Hypothalamus (tissue), 51 donors: Measurements from ENCODE around the gene CLCN1.
"Not testable (repeated sequence)": the region's sequence is repeated elsewhere in the genome, so short reads cannot be mapped to it uniquely, and the experiment has no call there.

Source experiments
- DNase-seq, 51 donors: peaks; one replicate each; lab custom pipeline; 2025; lab: John Stamatoyannopoulos, UW

The CLCN1 gene

DNA sequence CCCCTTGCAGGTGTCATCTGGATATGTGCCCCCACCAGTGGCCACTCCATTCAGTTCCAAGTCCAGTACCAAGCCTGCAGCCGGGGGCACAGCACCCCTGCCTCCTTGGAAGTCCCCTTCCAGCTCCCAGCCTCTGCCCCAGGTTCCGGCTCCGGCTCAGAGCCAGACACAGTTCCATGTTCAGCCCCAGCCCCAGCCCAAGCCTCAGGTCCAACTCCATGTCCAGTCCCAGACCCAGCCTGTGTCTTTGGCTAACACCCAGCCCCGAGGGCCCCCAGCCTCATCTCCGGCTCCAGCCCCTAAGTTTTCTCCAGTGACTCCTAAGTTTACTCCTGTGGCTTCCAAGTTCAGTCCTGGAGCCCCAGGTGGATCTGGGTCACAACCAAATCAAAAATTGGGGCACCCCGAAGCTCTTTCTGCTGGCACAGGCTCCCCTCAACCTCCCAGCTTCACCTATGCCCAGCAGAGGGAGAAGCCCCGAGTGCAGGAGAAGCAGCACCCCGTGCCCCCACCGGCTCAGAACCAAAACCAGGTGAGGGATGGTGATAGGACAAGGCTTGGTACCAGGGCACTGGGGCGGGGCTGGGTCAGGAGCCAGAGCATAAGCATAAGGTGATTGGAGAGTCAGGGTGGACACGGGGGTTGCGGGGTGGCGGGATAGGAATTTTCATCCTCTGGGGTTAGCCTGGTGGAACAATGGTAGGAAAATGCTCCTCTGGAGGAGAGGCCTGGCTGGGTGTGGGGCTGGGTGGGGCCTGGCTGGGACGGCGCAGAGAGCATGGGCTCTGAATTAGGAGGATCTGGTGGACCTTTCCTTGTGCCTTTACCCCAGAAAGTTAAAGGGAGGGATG lies 67.1 kb downstream of the CLCN1 start:
- no peak for DNase-seq

DNA sequence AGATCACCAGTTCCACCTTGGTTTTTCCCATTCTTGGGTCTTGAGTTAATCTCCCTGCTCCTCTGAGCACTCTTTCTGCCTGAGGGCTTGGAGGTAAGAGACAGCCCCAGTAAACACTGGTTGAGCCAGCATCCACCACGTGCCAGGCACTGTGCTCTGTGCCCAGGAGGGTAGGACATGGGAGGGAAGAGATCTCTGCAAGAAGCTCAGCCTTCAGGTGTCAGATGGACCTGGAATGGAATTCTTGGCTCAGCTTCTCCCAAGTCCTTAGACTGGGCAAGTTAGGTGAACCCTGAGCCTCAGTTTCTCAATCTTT lies 67.7 kb downstream of the CLCN1 start:
- DNase-seq = no peak

DNA sequence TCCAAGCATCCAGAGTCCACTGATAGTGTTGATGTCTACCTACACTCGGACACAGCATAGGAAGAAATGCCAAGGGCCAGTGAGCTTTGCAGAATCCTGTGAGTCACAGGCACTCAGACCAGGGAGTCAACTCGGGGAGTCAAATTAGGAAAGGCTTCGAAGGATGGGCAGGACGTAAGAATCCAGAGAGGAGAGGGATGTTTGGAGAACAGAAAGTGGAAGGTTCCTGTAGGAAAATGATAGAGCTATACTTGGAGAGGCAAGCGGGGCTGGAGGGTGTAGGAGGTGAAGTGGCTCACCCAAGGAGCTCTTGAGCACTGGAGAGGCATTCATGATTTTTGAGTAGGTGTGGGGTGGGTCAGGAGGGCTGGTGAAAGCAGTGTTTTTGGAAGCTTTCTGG lies 68.2 kb downstream of the CLCN1 start:
- DNase-seq = no peak

DNA sequence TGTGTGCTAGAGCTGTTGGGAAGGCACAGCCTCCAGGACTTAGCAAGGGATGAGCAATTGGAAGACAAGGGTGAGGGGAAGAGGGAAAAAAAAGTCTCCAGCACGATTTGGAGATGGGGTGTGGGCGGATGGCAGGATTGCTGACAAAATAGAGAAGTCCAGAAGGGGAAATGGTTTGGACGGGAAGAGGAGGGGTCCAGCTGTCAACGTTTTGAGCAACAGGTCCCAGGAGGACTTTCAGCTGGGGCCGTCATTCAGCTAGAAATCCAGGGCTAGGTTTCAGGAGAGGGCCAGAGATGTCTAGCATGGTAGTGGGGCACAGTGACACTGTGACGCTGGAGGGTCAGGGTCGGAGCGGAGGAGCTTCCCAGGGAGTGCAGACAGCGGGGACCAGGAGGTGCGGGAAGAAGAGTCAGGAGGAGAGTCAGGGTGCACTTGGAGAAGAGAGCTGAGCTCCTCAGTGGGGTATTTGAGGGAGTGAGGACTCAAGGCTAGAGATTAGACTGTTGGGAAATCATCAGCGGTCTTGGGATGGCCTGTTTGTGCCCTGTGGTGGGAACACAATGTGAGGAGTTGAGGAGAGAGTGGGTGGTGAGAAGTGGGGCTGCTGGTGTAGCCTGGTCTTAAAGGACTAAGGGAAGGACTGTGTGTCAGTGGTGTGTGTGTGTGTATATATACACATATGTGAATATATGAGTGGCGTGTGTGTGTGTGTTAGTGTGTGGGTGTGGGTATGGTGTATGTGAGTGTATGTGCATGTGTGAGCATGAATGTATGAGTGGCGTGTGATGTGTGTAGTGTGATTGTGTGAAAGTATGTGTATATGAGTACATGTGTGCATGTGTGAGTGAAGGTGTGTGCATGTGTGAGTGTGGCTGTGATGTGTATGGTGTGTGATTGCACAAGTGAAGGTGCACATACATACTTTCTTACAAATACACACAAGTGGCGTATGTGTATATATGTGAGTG lies 69.0 kb downstream of the CLCN1 start:
- no peak for DNase-seq

DNA sequence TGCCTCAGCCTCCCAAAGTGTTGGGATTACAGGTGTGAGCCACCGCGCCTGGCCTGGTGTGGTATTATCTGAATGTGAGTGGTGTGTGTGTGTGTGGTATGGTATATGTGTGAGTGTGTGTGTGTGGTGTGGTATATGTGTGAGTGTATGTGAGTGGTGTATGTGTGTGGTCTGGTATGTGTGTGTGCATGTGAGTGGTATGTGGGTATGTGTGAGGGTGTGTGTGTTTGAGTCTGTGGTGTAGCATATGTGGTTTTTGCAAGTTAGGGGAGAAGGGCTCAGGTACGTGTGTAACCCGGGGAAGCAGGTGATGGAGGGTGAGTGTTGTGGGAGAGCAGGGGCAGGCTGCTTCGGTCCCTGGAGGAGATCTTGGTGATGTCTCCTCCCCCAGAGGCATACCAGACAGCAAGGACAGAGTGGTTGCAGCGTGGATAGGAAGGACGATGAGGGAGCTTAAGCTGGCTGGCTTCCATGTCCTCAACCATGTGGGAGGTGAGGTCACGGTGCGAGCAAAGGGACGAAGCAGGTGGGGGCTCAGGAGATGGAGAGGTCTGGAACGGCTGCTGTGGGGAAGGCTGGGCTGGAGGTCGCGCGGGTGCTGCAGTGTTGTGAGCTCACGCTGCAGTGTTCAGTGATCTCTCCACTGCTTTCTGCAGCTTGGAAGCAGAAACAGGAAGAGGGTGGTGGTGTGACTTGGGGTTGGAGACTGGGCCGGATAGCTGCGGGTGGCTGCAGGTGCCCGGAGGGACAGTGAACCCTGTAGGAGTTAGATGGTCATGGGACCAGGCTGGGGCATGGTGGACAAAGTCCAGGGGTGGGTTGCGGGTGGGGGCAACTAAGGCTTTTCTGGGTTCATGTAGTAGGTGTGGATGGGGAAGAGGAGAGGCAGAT lies 70.2 kb downstream of the CLCN1 start:
- peak in 1 of 51 donors; percentile 14 for DNase-seq

DNA sequence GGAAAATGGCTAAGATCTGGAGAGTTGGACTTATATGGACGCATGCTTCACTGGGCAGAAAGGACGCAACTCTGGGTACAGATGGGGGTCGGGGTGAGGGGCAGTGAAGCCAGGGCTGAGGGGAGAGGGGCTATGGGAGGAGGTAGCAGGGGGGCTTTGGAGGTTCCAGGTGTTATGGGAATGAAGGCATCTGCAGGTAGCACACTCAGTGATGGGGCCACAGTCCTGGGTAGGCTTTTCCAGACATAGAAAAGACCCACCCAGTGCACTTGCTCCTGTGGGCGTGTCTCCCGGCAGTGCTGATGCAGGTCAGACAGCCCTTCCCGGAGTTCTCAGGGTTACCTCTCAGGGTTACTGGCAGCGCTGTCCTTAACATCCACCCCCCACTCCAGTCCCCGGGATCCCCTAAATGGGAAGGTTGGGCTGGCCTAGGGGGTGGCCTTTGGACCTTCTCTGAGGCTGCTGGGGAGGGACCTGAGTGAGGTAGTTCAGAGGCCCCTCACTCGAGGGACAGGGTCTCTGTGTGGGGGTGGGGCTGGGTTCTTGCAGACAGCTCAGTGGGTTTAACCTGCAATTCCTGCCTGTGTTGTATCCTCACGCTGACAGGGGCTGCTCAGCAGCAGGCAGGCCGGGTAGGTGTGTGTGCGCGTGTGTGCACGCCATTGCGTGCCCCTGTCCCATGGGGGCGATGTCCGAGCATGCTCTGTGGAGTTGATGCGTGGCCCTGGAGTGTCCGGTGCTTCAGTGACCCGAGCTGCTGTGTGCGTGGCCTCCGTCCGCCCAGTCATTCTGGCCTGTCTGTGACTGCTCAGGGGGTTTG lies 71.5 kb downstream of the CLCN1 start:
- DNase-seq = no peak

DNA sequence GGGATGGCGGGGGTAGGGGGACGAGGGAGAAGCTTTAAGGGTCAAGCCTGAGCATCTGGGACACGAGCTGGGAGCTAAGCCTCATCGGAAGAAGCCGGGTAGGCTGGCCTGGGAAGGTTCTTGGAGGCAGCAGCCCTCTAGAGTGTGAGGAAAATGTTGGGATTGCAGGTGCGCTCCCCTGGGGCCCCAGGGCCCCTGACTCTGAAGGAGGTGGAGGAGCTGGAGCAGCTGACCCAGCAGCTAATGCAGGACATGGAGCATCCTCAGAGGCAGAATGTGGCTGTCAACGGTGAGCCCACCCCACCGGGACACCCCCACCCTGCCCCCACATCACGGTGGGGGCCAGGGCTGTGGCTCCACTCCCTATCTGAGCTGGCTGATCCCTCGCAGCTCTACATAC lies 72.1 kb downstream of the CLCN1 start:
- DNase-seq = no peak

DNA sequence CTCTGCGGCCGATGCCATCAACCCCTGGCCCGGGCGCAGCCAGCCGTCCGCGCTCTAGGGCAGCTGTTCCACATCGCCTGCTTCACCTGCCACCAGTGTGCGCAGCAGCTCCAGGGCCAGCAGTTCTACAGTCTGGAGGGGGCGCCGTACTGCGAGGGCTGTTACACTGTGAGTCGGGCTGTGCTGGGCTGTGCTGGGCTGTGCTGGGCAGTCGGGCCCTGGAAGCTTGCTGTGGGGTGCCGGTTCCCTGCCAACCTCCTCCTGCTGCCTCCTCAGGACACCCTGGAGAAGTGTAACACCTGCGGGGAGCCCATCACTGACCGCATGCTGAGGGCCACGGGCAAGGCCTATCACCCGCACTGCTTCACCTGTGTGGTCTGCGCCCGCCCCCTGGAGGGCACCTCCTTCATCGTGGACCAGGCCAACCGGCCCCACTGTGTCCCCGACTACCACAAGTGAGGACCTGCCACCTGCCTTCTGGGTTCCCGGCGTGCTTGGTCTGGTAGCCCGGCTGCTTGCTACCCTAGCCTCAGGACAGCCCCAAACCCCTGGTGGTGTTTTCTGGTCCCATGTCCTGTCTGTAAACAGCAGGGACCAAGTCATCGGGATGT lies 72.7 kb downstream of the CLCN1 start:
- no peak for DNase-seq

DNA sequence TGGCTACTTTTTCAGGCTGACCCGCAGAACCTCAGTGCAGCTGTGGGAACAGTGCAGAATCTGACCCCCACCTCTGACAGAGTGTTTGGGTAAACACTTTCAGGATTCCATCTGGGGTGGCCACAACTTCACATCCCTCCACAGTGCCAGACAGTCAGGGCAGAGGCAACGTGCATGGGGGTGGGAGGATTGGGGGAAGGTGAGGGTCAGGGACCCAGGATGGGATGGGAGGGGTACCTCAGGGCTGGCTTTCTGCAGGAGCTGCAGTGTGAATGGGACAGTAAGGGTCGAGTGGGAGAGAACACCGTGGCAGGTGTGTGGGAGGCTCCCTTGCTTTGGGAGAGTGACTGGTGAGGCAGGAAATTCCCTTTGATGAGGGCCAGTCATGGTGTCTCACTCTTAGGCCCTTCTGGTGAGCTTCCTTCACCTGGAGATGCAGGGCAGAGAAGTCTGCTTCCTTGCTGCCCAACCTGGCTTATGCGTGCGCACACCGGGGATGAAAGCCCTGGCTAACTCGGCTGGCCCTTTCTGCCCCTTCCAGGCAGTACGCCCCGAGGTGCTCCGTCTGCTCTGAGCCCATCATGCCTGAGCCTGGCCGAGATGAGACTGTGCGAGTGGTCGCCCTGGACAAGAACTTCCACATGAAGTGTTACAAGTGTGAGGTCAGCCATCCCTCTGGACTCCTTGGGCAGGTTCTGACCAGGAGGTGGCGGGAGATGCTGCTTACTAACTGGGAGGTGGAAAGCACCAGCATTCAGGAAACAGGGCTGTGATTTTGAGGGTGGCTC lies 73.6 kb downstream of the CLCN1 start:
- DNase-seq = no peak

DNA sequence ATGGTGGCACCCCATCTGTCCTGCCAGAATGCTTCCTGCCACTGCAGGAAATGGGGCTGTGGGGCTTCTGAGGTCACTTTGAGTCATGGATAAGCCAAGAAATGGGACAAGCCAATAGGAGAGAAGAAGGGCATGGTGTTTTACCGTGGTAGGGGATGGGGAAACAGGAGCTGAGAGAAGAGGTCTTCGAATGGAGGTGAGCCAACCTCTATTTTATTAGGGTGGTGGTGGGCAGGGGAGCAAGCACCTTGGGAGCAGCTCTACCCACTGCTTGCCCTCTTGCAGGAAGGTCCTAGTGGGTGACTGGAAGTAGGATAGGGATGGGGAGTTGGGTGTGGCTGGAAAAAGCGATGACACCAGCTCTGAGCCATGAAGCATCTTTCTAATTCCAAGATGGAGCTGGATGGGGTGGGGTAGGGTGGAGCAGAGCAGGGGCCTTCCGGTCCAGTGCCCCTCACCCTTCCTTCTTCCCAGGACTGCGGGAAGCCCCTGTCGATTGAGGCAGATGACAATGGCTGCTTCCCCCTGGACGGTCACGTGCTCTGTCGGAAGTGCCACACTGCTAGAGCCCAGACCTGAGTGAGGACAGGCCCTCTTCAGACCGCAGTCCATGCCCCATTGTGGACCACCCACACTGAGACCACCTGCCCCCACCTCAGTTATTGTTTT lies 74.3 kb downstream of the CLCN1 start:
- no peak for DNase-seq

DNA sequence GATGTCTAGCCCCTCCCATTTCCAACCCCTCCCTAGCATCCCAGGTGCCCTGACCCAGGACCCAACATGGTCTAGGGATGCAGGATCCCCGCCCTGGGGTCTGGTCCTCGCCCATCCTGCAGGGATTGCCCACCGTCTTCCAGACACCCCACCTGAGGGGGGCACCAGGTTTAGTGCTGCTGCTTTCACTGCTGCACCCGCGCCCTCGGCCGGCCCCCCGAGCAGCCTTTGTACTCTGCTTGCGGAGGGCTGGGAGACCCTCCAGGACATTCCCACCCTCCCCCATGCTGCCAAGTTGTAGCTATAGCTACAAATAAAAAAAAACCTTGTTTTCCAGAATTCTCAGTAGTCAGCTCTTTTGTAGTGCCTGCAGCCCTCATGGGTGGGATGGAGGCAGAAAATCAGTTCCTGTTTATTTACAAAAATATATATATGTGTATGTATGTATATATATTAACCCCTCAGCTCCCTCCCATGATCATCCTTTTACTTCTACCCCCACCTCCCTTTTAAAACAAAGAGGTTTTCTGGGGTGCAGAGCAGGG lies 74.9 kb downstream of the CLCN1 start:
- DNase-seq = no peak

DNA sequence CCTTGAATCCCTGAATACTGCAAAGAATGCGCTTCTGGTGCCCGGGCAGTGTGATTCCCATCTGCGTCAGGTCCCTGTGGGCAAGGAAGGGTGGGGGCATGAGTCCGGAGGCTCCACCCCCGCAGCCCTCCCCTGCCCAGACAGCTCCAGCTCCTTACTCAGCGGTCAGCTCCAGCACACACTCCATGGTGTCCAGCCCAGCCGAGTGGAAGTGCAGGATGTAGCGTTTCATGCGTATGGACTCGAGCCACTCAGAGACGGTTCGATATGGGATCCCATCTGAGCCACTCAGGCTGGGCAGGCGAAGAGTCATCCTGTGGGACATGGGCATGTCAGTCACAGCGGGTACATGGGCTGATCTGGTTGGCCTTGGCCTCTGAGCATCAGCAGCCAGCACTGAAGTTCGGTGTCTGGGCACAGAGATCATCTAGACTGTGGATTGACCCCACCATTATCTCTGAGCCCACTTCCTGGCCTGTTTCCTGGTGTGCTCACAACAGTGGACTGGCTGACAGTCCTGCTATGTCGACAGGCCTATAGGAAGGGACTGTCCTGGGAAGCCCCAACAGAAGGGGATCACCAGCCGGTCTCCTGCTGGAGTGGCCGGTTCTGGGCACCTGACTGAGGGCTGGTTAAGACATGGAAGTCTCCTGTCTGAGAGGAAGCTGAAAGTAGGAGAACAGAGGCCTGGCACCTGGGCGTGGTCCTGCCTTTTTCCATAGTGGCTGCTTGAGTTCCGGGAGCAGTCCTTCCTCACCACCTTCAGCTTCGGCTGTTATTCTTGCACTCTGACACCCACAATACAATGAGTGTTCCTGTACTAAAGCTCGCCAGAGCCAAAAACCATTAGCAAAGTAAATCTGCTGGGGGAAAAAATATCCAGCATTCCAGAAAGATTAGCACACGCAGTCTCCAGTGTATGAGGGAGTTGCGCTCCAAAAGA lies 75.8 kb downstream of the CLCN1 start:
- peak in 1 of 51 donors; percentile 42 for DNase-seq

DNA sequence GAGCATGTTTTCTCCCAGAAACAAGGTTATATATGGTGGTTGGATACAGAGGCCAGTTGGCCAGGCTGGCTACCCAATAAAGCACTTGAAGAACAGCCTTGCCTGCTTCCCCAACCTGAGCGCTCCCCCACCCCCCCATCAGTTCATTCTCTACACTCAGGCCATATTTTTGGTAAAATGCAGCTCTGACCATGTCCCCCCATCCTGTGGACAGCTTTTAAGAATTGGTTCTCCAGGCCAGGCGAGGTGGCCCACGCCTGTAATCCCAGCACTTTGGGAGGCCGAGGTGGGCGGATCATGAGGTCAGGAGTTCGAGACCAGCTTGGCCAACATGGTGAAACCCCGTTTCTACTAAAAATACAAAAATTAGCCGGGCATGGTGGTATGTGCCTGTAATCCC lies 76.5 kb downstream of the CLCN1 start:
- DNase-seq = not testable (repeated sequence)

DNA sequence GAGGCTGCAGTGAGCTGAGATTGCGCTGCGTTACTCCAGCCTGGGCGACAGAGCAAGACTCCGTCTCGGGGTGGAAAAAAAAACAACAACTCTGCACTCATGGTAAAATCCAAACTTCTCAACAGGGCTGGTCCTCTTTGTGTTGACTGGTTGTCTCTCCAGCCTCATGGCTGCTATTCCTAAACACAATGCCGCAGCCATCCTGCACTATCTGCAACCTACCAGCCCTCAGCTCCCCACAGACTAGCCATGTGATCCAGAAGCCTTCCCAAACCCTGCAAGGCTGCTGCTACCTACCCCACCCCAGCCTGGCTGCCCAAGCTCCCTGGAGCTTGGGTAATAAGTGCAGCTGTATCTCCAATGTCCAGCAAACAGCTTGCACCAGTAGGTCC lies 77.0 kb downstream of the CLCN1 start:
- no peak for DNase-seq

DNA sequence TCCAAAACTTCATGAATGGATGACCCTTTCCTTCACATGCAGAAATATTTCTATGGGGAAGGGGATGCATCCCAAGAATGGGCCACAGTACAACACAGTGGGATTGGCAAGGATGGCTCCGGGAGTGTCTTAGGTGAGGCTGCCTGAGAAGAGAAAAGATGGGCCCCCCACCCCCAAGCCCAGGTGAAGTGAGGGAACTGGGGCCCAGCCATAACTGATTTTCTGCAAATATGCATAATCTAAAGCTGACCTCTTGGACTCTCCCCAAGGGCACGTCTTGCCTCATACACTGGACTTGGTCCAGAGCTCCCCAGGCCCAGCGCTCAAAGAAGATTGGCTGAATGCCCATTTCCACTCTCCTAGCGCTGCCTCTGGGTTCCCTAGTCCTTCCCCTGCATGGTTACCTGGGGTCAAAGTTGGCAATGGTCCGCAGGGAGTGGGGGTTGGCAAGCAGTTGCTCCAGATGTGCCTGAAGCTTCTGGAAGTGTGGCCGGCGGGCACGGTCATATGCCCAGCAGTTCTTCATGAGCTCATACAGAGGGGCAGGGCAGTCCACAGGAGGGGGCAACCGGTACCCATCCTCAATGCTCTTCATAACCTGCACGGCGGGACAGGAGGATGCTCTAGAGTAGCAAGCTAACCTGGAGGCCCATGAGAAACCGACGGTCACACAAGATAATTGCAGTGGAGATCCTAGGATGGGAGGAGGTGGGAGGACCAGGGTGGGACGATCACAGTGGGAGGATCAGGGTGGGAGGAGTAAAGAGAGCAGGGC lies 77.5 kb downstream of the CLCN1 start:
- DNase-seq = no peak

DNA sequence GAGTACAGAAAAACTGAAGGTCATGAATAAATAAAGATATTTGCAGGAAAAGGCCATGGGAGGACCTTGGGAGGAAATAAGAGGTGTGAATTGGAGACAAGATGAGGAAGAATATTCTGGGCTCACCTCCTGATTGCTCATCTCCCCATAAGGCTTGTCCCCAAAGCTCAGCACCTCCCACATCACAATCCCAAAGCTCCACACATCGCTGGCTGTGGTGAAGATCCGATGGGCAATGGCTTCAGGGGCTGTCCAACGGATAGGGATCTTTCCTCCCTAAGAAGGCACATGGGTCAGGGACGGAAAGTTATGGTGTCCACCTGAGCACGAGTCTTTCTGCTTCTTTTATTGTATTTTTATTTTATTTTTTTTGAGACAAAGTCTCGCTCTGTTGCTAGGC lies 78.2 kb downstream of the CLCN1 start:
- DNase-seq = no peak
